RCC 7860 (cell line): ENCODE data around the gene GNB1L.
"Not testable (repeated sequence)": the region's sequence is repeated elsewhere in the genome, so short reads cannot be mapped to it uniquely, and the experiment has no call there.

ENCODE experiments used
- DNase-seq: peaks from one replicate; pipeline ENCODE4 v3.0.0-alpha.2; 2015; ENCODE audit warnings: low spot score
- FAIRE-seq: peaks from 2 replicates; lab custom pipeline; 2012; peaks lifted over from hg19 to GRCh38; lab: Jason Lieb, UNC

GNB1L gene

DNA sequence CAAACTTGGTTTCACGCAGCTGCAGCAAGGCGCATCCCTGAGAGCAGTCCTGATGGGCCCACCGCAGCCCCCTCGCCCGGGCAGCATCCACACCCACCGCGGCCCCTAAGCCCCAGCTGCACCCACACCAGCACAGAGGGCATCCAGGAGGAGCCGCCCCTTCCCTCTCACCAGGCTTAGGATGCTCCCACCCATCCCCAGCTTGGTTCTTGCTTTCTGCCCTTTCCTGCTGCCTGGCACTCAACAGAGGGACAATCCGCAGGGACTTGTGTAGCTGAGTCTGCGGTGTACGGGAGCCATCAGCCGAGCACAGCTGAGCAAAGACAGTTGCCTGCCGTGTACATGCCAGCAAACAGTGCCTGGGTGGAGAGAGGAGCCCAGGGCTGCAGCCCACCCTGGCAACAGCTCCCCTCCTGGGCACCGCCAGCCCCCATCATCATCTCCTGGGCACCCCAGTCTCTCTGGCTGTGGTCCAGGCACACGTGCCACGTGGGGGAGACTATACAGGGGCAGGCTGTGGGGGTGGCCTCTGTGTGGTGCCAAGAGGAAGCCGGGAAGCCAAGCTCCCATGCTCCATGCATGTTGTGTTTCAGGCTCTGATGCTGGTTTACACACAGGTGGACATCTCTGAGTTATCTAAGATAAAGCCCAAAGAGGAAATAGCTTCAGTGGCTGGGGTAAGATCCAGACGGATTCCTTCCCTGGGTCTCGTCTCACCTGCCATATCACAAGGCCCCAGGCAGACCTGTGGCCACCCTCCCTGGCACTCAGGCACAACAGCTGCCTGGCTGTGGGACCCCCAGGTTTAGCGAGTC lies 36.0 kb upstream of the GNB1L start:
- DNase-seq (no peak), FAIRE-seq (no peak)

DNA sequence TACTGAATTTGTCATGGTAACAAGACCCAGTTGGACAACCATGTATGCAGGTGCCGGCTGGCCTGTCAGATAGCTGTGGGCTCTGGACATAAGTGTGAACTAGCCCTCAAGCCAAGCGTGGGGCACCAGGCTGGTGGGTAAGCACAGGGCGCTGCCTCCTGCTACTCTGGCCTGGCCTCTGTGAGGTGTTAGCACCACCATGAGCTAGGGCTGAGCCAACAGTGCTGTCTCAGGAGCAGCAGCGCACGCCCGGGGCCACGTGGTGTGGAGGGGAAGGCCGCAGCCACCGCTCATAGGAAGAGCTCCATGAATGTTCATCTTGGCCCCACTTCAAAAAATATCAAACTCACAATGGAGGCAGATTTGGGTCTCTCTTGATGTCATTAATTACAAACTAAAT lies 35.3 kb upstream of the GNB1L start:
- no peak for DNase-seq
- FAIRE-seq = no peak

DNA sequence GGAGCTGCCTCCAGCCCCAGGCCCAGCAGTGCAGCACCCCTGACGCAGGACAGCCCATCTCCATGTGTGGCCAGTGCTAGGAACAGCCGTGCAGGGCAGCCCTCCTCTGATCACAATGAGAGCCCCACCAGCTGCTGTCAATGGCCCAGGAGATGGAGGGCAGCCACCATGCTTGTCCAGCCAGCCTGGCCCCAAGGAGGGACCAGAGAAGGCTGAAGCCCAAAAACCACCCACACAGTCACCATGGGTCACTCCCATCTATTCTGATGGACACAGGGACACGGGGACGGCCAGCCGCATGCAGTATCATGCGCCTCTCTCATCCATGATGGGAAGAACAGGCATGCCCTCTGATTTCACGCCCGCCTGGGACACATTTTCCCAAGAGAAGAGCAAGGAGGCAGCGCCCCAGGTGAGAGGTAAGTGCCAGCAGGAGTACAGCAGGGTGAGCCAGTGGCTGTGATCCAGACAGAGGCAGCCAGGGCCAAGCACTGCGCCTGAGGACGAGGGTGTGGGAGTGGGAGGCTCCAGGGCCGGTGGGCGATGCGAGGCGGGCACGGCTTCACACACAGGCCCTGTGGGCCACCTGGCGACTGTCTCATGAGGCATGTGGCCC lies 33.6 kb upstream of the GNB1L start:
- no peak for DNase-seq
- no peak for FAIRE-seq

DNA sequence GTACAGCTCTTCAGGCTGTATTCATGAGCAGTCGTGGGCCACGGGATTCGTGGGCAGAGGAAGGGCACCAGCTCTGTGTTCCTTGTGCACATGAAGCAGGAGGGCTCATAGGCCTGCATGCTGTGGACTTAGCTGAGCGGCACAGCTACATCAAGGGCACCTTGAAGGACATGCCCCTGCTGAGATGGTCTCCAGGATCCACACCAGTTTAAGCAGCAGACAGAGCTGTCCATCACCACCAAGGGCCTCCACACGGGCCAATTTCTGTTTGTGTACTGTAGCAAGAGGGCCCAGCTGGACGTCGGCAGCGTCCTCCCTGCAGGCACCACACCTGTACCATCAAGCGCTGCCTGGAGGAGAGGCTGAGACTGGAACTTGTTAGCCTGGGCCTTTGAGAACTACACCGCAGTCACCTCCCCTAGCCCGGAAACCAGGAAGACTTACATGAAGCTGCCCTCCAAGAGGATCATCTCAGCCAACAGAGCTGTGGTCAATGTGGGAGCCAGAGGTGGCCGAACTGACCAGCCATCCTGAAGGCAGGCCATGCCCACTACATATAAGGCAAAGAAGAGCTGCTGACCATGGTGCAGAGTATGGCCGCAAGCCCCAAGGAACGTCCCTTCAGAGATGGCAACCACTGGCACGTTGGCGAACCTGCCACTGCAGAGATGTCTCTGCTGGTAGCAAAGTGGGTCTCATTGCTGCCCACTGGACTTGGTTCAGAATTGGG lies 32.7 kb upstream of the GNB1L start:
- no peak for DNase-seq
- FAIRE-seq = no peak

DNA sequence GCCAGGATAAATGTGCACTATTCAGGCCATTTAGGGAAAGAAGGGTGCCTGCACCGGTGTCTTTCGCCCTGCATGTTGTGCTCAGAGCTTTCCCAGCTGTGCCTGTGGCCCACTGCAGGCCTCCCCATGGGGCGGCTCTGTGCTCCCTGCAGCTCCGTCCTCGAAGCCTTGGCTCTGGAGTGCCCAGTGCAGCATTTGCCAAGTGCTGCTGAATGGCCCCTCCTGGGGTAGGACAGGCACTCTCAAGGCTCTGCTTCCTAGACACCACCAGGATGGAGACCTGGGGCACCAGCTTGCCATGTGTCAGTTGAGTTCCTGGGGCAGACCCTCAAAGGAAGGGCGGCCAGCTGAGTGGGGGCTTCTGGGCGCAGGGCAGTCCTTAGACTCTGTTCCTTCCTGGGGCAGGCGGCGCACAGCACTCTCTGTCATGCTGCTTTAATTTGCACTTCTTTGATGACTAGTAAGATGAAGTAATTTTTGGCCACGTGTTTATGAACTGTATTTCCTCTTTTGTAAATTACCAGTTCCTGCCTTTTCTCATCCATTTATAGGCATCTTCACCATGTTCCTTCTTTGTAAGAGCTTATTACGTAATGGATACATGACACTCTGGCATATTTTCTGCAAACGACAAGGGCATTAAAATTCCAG lies 32.1 kb upstream of the GNB1L start:
- FAIRE-seq (no peak), DNase-seq (peak; percentile 7)

DNA sequence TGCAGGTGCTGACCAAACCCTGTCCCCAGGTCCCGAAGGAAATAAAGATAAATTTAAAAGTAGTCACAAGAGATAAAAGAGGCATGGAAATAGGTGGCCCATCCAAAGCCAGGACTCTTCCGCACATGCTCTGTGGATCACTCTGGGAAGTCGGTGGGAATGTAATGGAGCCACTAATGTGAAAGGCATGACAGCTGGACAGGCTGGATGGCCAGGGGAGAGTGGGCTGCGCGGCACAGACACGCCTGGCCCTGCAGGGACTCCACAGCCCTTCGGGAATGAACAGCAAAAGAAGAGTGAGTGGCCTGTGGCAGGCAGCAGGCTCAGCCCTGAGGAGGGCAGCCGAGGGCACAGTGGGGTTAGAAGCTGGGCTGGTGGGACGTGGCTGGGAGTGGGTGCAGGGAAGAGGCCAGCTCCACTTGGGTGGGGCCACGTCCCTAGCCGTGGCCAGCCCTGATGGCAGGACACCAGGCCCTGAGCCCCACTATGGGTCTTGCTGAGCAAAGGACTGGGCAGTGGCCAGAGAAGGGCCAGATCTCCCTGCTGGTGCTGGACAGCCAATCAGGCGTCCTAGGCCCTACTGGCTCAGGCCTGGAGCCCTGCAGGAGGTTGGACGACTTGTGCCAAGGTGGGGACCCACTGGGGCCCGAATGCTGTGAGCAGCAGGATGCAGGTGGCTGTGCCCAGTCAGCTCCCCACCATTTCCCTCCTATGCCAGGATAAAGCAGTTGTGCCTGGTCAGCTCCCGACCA lies 31.3 kb upstream of the GNB1L start:
- FAIRE-seq (no peak), DNase-seq (no peak)

DNA sequence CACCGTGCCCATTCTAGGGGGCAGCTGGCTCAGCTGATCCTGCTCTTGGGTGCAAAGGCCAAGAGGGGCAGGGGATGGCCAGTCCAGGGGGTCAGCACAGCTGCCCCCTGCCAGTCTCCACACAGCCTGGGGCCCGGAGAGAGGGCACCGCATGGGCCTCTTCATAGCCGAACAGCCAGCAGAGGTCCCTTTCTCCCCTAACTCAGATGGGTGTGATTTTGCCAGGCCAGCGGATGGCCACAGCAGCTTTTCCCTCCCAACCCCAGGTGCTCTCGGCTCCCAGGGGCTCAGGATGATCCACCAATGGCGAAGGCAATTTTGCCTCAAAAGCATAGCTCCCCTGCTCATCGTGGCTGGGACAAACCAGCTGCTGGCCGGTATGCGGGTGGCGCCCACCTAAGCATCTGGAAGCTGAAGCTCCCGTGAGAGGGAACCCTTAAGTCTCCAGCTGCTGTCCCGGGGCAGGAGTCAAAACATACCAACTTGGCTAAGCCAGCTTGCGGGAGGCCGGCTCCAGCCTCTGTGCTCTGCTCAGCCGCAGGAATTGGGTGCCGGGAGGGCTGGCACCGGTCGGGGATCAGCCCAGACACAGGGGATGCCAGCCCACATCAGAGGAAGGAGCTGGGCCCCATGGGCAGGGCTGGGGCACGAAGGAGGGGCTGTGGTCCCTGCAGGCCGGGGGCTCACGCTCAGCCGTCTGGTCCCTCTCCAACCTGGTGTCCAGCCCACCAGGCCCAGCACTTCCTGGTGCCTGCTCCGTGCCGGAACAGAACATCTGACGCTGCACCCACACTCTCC lies 30.5 kb upstream of the GNB1L start:
- no peak for FAIRE-seq
- DNase-seq = no peak

DNA sequence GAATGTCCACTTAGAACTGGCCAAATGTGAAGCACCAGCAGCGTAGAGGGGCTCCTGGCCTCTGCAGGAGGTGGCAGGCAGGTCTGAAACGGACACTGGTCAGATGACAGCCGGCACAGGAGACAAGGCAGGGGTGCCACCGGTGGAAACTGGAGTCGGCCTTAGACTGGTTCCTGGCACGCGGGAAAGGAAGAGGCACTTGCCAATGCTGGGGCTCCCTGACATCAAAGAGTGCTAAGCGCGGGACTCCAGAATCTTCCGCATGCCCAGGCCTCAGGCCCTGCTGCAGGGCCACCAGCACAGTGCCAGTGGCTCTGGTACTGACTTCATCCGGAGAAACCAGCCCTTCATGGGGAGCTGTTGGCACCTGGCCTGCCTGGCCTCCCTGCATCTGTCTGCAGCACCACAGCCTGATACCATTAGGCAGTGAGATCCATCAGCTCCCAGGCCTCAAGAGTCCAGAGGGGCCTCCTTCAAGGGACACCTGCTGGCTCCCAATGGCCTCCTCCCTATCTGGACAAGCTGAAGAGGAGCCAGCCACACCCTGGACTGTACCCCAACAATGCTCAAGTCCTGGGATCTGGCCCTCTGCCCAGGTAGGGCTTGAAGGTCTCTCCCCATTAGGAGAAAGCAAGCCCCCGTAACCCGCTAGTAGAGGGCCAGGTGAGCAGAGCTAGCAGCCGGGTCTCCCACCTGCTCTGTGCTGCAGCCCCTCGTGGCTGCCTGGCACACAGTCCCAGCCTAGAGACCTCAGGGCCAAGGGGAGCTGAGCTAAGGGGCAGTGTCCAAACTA lies 29.7 kb upstream of the GNB1L start:
- FAIRE-seq = no peak

DNA sequence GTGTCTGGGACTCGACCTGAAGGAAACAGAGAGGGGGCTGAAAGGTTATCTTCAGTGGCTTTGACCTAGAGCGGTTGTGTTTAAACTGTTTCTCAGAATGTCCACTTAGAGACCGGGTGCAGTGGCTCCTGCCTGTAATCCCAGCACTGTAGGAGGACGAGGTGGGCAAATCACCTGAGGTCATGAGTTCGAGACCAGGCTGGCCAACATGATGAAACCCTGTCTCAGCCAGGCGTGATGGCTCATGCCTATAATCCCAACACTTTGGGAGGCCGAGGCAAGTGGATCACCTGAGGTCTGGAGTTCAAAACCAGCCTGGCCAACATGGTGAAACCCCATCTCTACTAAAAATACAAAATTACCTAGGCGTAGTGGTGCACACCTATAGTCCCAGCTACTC lies 28.8 kb upstream of the GNB1L start:
- FAIRE-seq, DNase-seq: not testable (repeated sequence)

More for the DNA sequence above, 29.7 kb upstream of the GNB1L start:
- DNase-seq = no peak

DNA sequence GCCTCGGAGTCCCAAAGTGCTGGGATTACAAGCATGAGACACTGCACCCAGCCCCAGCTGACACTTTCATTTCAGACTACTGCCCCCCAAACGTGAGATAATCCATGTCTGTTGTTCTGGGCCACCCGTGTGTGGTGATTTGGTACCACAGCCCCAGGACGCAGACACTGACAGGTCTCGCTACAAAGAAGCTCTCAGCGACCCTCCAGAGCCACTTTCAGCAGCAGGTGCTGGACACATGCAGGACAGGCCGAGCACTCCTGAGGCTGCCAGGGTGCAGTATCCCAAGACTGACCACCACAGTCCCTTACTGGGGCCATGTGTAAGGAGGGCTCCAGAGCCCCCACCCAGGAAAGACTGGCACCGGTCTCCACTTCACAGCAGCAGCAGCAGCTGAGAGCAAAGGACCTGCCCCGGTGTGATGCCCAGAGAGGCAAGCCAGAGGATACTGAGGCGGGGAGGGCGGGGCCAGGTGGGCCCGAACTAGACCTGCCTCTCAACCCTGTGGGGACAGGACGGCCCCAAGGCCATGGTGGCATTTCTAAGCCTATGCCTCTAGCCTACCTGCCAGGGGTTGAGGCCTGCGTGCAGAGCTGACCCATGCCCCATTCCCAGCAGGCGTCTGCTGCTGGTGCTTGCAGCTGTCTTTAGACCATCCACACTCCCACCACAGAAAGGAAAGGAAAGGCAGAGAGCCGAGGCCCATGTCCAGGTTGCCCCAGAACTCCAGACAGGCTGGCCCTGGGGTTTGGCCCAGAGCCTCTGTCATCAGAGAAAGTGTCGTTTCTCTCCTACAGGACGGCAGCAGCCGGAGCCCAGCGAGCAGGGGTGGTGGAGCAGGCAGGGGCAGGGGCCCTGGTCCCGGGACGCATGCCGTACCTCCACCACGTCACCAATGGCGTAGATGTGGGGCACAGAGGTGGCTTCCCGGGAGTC lies 28.0 kb upstream of the GNB1L start:
- no peak for FAIRE-seq
- no peak for DNase-seq

DNA sequence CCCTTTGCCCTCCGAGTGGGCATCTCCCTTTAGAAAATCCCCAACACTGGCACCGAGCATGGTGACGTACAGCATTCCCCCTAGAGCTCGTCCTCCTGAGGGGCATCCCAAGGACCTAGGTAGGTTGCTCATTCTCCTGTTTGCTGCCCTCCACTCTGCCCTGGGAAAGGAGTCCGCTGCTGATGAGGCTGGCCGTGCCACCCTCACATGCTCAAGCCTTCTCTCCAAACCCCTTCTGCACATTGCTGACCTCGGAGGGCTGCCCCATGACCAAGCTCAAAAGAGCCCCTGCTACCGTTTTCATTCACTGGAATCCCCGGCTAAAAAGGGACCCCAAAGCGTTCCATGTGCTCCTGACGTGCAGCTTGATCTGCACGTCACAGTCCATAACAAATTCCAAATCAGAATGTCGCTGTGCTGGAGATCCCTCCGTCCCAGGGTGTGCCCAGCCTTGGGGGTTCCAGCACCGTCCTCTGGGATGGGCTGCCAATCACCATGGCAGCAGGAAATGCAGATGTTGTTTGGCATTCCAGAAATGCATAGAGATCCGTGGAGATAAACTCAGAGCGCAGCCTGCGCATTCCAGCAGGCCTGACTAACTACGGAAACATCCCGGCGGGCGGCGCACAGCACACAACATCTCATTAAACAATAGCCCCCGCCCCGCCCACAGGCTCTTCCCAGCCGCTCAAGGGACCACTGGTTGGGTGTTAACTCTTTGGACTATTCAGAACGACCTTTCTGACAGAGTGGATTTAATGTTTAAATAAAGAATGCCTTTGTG lies 26.3 kb upstream of the GNB1L start:
- peak; percentile 86 for FAIRE-seq
- peak; percentile 97 for DNase-seq

DNA sequence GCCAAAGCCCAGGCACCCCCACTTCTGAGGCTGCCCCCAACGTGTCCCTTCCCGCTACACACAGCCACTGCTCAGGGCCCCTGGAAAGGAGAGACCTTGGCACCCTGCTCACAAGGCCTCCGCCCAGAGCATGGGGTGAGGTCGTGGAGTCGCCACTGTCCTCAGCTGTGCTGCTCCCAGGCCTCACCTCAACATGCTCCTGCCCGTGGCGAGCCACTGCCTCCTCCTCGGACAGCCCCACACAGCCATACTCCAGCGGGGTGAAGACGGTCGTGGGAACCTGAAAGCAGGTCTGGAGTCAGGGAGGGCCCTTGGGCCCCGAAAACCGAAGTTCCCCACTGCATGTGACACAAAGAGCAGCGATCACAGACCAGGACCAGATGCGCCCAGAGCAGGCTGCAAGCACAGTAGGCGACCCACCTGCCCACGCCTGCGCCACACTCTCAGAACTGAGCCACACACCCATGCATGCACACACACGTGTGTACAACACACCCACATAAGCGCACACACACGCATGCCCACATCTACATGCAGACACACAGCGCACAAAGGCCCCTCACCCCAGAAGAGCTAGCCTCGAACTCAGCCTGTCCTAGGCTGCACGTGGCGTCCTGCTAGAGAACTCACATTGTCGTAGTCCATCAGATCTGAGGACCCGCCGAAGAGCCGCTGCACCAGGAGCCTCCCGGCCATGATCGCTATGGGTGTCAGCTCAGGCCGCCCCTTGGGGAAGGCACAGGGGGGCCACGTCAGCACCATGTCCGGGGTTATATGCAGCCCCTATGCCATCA lies 25.5 kb upstream of the GNB1L start:
- FAIRE-seq (no peak), DNase-seq (no peak)

DNA sequence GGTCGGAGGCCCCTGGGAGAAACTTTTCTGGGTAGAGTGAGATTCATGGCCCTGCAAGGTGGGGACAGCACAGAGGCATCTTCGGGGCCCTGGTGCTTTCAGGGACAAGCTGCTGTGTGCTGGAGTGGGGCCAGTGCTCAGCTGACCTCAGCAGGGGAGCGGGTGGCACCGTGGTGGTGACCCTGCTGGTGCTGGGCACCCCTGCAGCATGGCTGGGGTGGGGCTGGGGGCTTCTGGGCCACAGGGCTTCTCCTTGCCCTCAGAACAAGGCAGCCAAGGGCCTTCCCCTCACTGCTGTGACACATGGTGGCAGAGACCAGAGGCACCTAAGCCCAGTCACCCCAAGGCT lies 24.9 kb upstream of the GNB1L start:
- FAIRE-seq = no peak
- DNase-seq = no peak

DNA sequence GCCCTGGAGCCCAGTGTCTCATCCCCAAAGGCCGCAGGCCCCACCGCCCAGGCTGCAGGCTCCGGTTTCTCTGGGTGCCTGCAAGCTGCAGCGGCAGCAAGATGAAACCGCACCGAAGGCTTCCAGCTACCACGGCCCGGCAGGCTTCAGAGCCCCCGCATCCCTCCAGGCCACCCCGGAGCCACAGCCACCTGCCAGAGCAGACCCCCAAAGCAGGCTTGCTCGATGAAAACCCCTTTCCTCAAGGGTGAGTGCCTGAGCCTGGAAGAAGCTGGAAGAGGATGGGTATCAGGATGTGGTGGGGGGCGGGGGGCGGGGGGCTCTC lies 24.5 kb upstream of the GNB1L start:
- FAIRE-seq (no peak), DNase-seq (no peak)

DNA sequence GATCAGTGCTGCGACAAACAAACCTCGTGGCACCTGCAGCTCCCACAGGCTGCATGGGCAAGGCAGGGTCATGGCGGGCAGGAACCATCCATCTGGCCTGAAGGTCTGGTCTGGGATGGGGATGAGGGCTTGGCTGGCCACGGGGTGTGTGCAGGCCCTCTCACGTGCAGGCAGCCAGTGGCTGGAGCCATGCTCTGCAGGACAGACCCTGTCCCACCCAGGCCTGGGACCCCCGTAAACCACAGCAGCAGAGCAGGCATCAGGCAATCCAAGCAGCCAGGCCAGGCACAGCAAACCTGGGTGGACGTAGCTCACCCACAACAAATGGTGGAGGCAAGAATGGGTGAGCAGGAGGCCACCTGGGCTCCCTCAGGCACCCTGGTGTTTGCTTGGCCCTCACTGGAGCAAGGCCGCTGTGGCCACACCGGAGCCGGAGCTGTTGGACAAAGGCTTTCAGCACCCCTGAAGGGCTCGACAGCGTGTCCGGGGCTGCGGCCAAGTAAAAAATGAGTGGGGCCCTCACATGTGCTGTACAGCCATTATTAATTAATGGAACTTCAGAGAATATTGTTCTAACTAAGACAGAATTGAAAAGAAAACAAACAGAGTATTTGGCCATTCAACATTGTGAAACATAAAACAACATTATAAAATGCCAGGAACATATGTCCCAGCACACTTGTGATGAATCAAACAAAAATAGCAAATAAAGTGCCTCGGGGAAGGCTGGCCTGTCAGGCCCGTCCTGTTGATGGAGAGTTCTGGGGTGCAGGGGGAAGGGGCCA lies 24.0 kb upstream of the GNB1L start:
- FAIRE-seq (no peak), DNase-seq (no peak)
